ENCODE measurements around the gene SLC9B1.
"Not testable (repeated sequence)": the region's sequence is repeated elsewhere in the genome, so short reads cannot be mapped to it uniquely, and the experiment has no call there.

The SLC9B1 gene

DNA sequence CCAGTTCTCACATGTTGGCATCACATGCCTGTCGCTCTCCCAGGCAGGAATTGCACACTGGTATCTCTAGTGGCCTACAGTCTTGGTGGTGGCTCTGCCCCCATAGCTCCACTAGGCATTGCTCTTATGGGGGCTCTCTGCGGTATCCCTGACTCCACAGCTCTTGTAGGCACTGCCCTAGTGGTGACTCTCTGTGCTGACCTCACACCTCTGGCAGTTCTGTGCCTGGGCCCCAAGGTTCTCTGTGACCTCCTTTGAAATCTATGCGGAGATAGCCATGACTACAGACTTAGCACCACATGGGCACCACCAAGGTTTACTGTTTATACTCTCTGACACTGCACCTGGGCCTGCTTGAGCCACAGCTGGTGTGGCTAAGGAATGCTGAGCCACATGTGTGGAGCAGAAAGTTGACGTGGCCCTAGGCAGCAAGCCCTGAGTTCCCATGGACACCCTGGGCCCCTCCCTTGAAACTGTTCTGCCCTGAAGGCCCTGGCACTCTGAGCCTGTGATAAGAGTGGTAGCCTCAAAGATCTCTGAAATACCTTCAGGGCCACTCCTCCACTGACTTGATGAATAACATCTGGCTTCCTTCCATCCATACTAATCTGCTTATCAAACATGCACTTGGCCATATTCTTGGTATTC lies 8.0 kb downstream of the SLC9B1 start:
- no peak for FAIRE-seq

DNA sequence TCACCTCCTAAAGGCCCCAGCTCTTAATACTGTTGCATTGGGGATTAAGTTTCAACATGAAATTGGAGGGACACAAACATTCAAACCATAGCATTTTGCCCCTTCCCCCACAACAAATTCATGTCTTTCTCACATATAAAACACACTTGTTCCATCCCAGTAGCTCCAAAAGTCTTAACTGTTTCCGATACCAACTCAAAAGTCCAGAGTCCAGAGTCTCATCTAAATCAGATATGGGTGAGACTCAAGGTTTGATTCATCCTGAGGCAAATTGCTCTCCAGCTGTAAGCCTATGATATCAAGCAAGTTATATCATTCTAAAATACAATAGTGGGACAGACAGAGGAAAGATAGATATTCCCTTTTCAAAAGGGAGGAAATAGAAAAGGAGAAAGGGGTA lies 8.7 kb downstream of the SLC9B1 start:
- FAIRE-seq = no peak

DNA sequence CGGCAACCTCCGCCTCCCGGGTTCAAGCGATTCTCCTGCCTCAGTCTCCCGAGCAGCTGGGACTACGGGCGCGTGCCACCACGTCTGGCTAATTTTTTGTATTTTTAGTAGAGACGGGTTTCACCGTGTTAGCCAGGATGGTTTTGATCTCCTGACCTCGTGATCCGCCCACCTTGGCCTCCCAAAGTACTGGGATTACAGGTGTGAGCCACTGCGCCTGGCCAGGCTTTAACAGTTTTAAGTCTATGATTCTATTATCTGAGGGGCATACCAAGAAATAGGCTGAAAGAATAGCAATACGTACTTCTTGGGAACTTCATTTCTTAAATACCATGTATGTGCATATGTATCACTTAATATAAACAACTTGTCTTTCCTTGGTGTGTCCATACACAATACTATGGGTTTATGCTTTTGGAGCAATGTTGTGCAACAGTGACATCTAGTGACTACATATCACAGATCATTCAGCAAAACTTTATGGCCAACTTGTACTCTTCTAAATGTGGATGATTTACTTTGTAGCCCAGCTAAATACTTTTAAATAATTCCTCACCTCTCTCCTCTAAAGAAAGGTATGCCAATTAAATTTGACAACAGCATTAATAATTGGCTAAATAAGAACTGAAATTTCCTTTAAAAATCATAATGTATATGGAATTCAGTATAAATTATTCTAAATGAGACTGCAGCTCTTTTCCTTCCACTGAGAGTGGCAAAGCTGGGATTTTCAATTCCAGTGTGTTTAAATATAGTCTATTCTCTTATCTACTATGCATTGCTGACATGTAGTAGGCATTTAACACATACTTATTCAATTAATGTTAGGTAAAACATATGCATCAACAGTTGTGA lies 10.4 kb downstream of the SLC9B1 start:
- peak; percentile 88 for FAIRE-seq

DNA sequence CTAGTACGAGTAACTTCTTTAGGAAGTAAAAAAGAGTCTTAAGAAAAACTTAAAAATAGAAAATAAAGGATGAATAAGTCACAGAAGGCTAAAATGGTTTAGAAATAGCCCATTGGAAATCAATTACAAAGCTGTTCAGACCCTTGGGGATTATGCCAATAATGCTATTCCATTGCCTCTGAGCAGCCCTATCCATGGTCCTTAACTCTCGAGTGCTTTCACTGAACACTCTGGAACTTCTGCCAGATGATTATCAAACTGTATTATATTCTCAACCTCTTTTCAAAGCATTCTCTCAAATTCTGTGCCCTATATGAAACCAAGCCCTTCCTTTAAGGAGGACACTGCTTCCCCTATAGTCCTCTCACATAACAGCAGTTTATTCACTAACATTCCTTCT lies 17.0 kb downstream of the SLC9B1 start:
- FAIRE-seq = no peak

GRCh38 chr4:102994803-102995202 lies 24.7 kb downstream of the SLC9B1 start:
- no peak for FAIRE-seq

GRCh38 chr4:102993985-102994384 lies 25.5 kb downstream of the SLC9B1 start:
- not testable (repeated sequence) for FAIRE-seq

DNA sequence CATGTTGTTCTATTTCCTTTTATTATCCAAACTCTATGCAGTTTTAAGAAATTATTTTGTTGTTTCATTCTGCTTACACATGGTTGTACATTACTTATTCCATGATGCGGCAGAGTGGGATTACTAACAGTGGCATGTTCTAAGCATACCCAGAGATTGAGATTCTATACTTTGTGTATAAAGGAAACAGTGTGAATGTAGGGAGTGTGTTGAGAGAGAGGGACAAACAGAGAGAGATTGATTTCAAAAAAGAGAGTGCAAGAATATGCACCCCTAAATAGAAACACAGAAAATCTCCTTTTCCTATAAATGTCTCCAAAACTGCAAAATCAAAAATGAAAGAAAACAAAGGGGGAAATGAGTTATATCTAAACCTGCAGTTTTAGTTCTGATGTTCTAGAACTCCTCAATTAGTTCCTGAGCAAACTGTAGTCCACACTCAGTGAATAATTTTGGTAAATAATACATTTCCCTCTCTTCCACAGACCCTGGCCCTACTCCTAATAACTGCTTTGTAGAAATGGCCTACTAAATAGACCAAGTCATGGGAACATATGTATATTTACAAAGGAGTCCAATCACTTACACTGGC lies 31.0 kb downstream of the SLC9B1 start:
- FAIRE-seq = no peak

DNA sequence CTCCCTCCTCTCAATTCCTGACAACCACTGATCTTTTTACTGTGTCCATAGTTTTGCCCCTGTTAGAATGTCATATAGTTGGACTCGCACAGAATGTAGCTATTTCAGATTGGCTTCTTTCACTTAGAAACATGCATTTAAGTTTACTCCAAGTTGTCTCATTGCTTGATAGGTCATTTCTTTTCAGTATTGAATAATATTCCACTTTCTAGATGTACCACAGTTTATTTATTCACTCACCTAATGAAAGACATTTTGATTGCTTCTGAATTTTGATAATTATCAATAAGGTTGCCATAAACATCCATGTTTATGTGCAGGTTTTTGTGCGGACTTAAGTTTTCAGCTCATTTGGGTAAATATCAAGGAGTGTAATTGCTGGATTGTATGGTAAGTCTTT lies 38.5 kb downstream of the SLC9B1 start:
- no peak for FAIRE-seq

DNA sequence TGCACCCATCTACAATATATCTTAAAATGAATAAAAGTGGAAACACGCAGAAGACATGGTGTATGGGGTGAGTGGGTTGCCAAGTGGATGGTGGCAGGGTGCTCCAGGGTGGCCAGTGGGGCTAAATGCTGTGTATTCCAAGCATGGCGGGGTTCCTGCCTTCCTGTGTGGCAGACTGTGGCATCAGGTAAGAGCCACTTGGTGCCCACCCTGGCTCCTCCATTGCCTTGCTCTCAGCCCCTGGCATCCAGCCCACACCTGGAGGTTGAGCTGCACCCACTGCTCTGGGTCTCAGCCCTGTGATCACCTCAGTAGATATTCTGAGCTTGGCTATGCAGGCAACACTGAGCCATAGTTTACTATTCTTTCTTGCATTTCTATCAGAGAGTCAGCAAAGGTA lies 57.7 kb downstream of the SLC9B1 start:
- FAIRE-seq = not testable (repeated sequence)

GRCh38 chr4:102959496-102959895 lies 60.0 kb downstream of the SLC9B1 start:
- no peak for FAIRE-seq

GRCh38 chr4:102945066-102945465 lies 74.4 kb downstream of the SLC9B1 start:
- no peak for FAIRE-seq

- not testable (repeated sequence) for FAIRE-seq
Observed at GRCh38 chr4:102938063-102938462, 81.4 kb downstream of the SLC9B1 start.

GRCh38 chr4:102935716-102936115 lies 83.8 kb downstream of the SLC9B1 start:
- FAIRE-seq = no peak

GRCh38 chr4:102919697-102920096 lies 99.8 kb downstream of the SLC9B1 start:
- FAIRE-seq = not testable (repeated sequence)

GRCh38 chr4:102918859-102919258 lies 100.6 kb downstream of the SLC9B1 start:
- FAIRE-seq = no peak

DNA sequence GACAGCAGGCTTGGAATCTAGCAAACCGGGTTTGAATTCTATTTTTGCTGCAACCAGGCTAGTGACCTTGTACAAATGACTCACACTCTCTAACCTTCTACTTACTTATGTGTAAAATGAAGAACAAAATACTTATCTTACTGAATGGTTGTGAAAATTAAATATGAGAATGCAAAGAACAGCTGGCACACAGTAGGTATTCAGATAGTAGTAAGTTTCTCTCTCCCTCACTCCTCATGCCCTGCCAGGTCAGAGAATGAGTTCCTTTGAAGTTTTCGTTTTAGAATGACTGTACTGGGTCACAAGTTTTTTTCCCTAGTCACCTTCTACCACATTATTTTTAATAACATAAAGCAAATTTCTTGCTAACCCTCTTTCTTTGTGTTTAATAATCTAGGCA lies 117.7 kb downstream of the SLC9B1 start:
- FAIRE-seq = no peak

- FAIRE-seq = not testable (repeated sequence)
Observed at GRCh38 chr4:102897610-102898009, 121.9 kb downstream of the SLC9B1 start.

DNA sequence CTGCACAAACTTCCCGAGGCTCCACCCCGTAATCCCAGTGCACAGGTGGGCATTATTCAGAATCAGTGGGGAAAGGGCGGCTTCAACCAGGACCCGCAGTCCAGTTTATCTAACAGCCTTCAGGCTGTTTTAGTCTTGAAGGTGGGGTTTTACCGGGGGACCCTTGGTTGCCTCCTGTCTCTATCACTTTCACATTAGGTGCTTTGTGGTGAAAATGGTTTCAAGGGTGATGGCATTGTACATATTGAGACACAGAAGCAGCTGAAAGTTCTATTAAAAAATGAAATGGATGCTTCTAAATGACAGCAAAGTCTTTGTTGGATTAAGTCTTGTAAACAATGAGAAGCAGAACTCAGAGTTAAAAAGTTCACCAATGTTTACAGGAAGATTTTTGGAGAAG lies 123.0 kb downstream of the SLC9B1 start:
- FAIRE-seq = not testable (repeated sequence)

DNA sequence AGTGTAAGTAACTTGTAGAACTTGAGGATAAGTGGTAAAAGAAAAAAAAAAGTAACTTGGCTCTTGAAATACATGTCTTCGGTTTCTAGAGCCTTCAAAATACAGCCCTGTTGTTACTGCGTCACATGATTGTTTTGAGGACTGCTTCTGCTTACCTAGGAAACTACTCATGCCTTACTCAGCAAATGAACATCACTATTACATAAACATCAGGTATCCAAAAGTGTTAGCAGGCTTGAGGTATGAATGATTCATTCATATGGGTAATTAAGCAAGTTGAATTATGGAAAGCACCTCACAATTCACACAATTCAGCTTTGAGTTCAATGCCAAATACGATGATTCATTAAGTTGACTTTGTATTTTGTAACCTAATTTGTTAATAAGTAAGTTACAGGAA lies 129.6 kb downstream of the SLC9B1 start:
- FAIRE-seq = not testable (repeated sequence)

DNA sequence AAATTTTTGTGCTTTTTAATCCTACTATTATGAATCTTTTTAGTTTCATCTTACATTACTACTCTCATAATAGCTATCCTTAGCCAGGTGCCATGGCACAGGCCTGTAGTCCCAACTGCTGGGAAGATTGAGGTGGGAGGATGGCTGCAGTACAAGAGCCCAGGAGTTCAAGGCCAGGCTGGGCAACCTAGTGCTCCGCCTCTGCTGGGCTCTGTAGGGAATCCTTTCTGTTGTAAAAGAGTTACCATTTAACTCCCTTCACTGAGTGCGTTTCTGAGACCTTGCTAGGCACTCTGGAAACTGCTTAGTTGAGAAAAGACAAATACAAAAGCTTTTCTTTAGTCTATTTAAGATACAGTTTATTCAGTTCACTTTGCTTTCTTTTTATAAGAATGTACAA lies 130.9 kb downstream of the SLC9B1 start:
- not testable (repeated sequence) for FAIRE-seq

DNA sequence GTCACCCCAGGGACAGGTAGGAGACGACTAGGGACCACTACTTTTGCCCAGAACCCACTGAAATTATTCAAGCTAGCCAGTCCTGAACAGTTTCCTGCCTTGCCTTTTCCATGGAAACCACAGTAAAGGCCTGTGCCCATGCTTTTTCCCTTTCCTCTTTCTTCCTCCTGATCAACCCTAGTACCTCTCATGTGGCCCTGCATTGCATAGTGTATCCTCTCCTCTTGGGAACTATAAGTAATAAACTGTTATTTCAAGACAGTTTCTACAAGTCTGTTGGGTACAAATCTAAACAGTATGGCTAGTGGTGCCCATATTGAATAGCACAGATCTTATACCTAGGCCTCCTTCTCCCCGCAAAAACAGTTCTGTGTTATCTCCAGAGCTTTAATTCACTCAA lies 136.2 kb downstream of the SLC9B1 start:
- FAIRE-seq = no peak

DNA sequence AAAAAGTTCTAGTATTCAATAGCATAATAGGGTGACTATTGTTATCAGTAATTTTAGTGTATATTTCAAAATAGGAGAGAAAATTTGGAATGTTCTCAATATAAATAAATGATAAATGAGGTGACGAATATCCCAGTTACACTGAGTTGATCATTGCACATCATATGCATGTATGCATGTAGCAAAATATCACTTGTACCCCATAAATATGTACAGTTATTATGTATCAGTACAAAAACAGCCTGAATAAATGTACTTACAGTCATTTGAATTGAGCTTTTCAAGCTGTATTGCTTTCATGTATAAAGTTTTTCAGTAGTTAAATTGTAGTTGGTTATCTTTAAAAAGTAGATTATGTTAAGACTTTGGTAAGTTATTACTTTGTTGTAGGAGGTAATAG lies 138.2 kb downstream of the SLC9B1 start:
- FAIRE-seq = no peak

- FAIRE-seq = no peak
Observed at GRCh38 chr4:102878901-102879300, 140.6 kb downstream of the SLC9B1 start.

DNA sequence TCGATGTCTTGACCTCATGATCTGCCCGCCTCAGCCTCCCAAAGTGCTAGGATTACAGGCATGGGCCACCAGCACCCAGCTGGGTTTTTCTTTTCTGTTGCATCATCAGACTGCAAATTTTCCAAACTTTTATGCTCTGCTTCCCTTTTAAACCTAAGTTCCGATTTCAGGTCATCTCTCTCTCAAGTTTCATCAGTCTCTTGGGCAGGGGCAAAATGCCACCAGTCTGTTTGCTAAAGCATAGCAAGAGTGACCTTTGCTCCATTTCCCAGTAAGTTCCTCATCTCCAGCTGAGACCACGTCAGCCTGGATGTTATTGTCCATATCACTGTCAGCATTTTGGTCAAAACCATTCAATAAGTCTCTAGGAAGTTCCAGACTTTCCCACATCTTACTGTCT lies 141.2 kb downstream of the SLC9B1 start:
- FAIRE-seq = not testable (repeated sequence)

All from TTC549 (cell line).